ENCODE measurements around the gene UBFD1. TPM values are rescaled to one million over a fixed set of nuclear protein-coding genes. Genes with fewer than 3 reads are reported as not detected.

The UBFD1 gene
- total and polyA plus RNA-seq, 7 donors: 44.8 to 147 (median 115) TPM

DNA sequence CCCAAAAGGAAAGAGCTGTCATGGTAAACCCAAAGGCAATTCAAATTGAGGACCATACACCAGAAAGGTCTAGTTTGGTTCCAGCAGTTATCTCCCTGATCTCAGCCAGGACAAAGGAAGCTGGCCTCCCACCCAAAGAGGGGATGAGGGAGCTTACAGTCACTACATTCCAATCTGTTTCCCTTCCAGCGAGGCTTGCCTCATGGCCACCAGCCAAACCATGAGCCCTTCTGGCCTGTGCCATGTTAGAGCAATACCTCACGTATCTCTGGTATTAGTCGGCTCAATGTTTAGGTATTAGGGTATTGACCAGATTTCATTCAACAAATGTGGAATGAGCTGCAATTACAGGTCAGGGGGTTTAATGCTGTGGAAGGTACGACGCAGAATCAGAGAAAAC is 30.2 kb downstream of the UBFD1 start:
- Histone ChIP-seq H3K36me3 (ENCODE audit: insufficient read depth in 1 of 2, low read depth in 1 of 2) (peaks cover 16 to 91% of the 10 kb centered on the region in 2 donors), H3K27ac (peak overlapping the region; percentile 16), H3K4me1 (peaks cover 10% of the 10 kb centered on the region), H3K27me3 (ENCODE audit: insufficient read depth in 3 of 3, low read length in 2 of 3) (no peaks in the 10 kb centered on the region), H3K9me3 (no peaks in the 10 kb centered on the region), H3K4me3 (no peak overlapping the region)
- WGBS, 3 donors: 59 to 68% (median 61%) methylated on average over 5 of the region's 5 CpGs
- intact Hi-C loops (cut with DNase I): no loop called here
- TF ChIP-seq, protein P1, sequence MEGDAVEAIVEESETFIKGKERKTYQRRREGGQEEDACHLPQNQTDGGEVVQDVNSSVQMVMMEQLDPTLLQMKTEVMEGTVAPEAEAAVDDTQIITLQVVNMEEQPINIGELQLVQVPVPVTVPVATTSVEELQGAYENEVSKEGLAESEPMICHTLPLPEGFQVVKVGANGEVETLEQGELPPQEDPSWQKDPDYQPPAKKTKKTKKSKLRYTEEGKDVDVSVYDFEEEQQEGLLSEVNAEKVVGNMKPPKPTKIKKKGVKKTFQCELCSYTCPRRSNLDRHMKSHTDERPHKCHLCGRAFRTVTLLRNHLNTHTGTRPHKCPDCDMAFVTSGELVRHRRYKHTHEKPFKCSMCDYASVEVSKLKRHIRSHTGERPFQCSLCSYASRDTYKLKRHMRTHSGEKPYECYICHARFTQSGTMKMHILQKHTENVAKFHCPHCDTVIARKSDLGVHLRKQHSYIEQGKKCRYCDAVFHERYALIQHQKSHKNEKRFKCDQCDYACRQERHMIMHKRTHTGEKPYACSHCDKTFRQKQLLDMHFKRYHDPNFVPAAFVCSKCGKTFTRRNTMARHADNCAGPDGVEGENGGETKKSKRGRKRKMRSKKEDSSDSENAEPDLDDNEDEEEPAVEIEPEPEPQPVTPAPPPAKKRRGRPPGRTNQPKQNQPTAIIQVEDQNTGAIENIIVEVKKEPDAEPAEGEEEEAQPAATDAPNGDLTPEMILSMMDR (IDR thresholded peaks at IDR 0.05): no peak
- DNase-seq: no peak
- peak; percentile 44 to 71 (median 54) for ATAC-seq

DNA sequence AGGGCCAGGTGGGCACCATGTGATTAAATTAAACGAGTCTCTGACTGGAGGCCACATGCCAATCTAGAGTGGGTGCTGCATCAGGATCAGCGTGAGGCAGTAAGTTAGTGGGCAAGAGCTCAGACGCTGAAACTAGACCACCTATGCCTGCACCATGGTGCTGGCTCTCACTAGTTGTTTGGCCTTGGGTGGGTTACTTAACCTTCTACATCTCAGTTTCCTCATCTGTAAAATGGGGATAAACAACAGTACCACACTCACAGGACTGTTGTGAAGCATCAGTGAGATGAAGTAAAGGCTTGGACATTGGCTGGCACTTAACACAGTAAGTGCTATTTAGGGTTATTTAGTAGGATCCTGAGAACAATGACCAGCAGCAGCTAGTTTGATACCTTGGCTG is 32.7 kb downstream of the UBFD1 start:
- Histone ChIP-seq H3K9me3 (no peaks in the 10 kb centered on the region), H3K27ac (no peak overlapping the region), H3K27me3 (ENCODE audit: insufficient read depth in 3 of 3, low read length in 2 of 3) (no peaks in the 10 kb centered on the region), H3K4me1 (peaks cover 22% of the 10 kb centered on the region), H3K36me3 (ENCODE audit: insufficient read depth in 1 of 2, low read depth in 1 of 2) (peaks cover 16 to 97% of the 10 kb centered on the region in 2 donors), H3K4me3 (no peak overlapping the region)
- WGBS, 3 donors: 91 to 94% (median 91%) methylated on average over 3 of the region's 3 CpGs
- TF ChIP-seq, protein P1 (IDR thresholded peaks at IDR 0.05): no peak
- no peak for ATAC-seq
- no peak for DNase-seq
- intact Hi-C loops (cut with DNase I): no loop called here

DNA sequence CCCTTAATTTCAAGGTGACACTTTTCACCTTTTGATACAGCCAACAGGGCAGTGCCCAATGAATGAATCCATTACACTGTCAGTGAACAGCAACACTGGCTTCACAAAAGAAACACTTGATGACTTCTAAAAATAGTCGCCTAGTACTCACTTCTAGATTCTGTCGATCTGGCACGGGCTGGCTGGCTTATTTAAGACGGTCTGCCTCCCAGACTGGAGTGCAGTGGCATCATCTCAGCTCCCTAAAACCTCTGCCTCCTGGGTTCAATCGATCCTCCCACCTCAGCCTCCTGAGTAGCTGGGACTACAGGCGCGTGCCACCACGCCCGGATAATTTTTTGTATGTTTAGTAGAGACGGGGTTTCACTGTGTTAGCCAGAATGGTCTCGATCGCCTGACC is 36.7 kb downstream of the UBFD1 start:
- peak overlapping the region; percentile 90 for H3K4me3 ChIP-seq
- H3K27ac ChIP-seq: peak overlapping the region; percentile 82
- H3K27me3 ChIP-seq (ENCODE audit: insufficient read depth in 3 of 3, low read length in 2 of 3): no peaks in the 10 kb centered on the region
- ATAC-seq: peak in 2 of 4 donors; percentile 19 to 33
- 70 to 85% (median 75%) methylated on average over 12 of the region's 12 CpGs for WGBS, 3 donors
- peaks cover 6 to 57% of the 10 kb centered on the region in 2 donors for H3K36me3 ChIP-seq (ENCODE audit: insufficient read depth in 1 of 2, low read depth in 1 of 2)
- no peaks in the 10 kb centered on the region for H3K9me3 ChIP-seq
- peaks cover 19% of the 10 kb centered on the region for H3K4me1 ChIP-seq
- TF ChIP-seq, protein P1 (IDR thresholded peaks at IDR 0.05): no peak
- intact Hi-C loops (cut with DNase I): no loop called here
- no peak for DNase-seq

DNA sequence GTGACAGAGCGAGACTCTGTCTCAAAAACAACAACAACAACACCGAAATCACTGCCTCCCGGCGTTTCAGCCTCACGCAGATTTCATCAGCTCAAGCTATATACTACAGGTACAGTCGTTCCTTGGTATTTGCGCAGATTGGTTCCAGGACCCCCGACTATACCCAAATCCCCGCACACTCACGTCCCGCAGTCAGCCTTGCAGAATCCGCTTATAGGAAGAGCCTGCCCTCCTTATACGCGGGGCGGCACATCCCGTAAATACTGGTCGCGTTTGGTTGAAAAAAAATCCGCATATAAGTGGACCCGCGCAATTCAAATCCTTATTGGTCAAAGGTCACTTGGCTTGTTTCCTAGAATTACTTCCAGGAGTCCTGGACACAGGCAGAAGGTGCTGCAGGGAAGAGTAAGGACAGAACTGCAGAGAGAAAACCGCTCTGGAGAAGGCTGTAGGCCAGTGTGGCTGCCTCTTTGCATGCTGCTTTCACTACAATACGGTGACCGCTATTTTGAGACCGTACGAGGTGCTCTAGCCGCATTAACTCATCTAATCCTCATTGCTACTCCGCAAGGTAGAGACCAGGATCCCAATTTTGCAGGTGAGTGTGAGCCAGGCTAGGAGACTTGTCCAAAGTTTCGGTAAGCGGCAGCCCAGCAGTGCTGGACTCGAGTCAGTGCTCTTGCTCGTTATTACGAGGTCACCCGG is 37.9 kb downstream of the UBFD1 start:
- Histone ChIP-seq H3K9me3 (no peaks in the 10 kb centered on the region), H3K27me3 (ENCODE audit: insufficient read depth in 3 of 3, low read length in 2 of 3) (no peaks in the 10 kb centered on the region), H3K36me3 (ENCODE audit: insufficient read depth in 1 of 2, low read depth in 1 of 2) (peaks cover 6 to 45% of the 10 kb centered on the region in 2 donors), H3K4me1 (peaks cover 19% of the 10 kb centered on the region), H3K27ac (peak overlapping the region; percentile 82), H3K4me3 (peak overlapping the region; percentile 90)
- intact Hi-C loops (cut with DNase I): loop anchor here in 1 of 2 donors (5.0 kb wide), 1 partner anchor 38 kb away; the partner anchor contains the start of genes EARS2 and UBFD1
- DNase-seq (no peak), ATAC-seq (peak in 3 of 4 donors; percentile 0 to 4 (median 3))
- TF ChIP-seq, protein P1 (IDR thresholded peaks at IDR 0.05): no peak
- WGBS, 3 donors: 15 to 17% (median 16%) methylated on average over 34 of the region's 34 CpGs

Measured in psoas muscle (tissue), 8 donors.